IMR-90 (cell line): ENCODE data around the gene HDAC9. TPM values are rescaled to one million over a fixed set of nuclear protein-coding genes. Genes with fewer than 3 reads are reported as not detected.

Experiments used
- ATAC-seq: fragments of 200-7000 bp; cut with Tn5 transposase; 2 replicates; pipeline ENCODE4 v1.9.1; 2020; ENCODE audit warnings: low read depth, mild to moderate bottlenecking, moderate library complexity
- BruUV-seq: library from RNA; stranded (reverse); fragments of 400-500 nt; replicated peaks from 2 replicates; lab custom pipeline; 2021; lab: Mats Ljungman, UMichigan
- CTCF ChIA-PET: fragments of 300-600 bp; formaldehyde crosslinking; extraction: SDS; loops from one replicate; lab custom pipeline; 2021; ENCODE audit warnings: antibody characterized with exemption; lab: Yijun Ruan, JAX
- POLR2A ChIA-PET: fragments of 300-600 bp; sonication (Branson Sonifier 250); formaldehyde crosslinking; loops from one replicate; lab custom pipeline; 2022; ENCODE audit warnings: antibody characterized with exemption; ENCODE audit not compliant: unreplicated experiment; lab: Charles Lee
- DNase-seq: peaks from one replicate; pipeline ENCODE4 v3.0.0; 2013
- H2AFZ ChIP-seq: replicated peaks from 2 replicates; pipeline ENCODE3; 2013; ENCODE audit warnings: low read length, mild to moderate bottlenecking; ENCODE audit not compliant: poor library complexity
- H2AK5ac ChIP-seq: 2 replicates; pipeline ENCODE4 v1.6.1; 2013; ENCODE audit warnings: low read depth, low read length, inconsistent platforms
- H2AK9ac ChIP-seq: replicated peaks from 2 replicates; pipeline ENCODE3; 2013; ENCODE audit warnings: mild to moderate bottlenecking, low read depth, low read length, moderate library complexity; ENCODE audit not compliant: poor library complexity
- H2BK120ac ChIP-seq: 2 replicates; pipeline ENCODE4 v1.6.1; 2013; ENCODE audit warnings: low read depth, low read length, inconsistent platforms
- H2BK15ac ChIP-seq: 3 replicates; pipeline ENCODE4 v1.6.1; 2013; ENCODE audit warnings: low read depth, low read length, inconsistent platforms
- H2BK20ac ChIP-seq: 2 replicates; pipeline ENCODE4 v1.6.1; 2013; ENCODE audit warnings: low read depth, mild to moderate bottlenecking, inconsistent platforms, low read length, moderate library complexity
- H2BK5ac ChIP-seq: 2 replicates; pipeline ENCODE4 v1.6.1; 2013; ENCODE audit warnings: mild to moderate bottlenecking, low read depth, low read length, inconsistent platforms; ENCODE audit not compliant: poor library complexity, severe bottlenecking
- H3K14ac ChIP-seq: replicated peaks from 2 replicates; pipeline ENCODE4 v1.6.1; 2013; ENCODE audit warnings: low read depth, low read length, inconsistent platforms
- H3K18ac ChIP-seq: 2 replicates; pipeline ENCODE4 v1.6.1; 2013; ENCODE audit warnings: low read depth, low read length, control low read depth
- H3K23ac ChIP-seq: 2 replicates; pipeline ENCODE4 v1.6.1; 2013; ENCODE audit warnings: low read depth, low read length, inconsistent platforms
- H3K27ac ChIP-seq: 2 replicates; pipeline ENCODE4 v1.5.1; 2013; ENCODE audit warnings: mild to moderate bottlenecking, control low read depth, low read length; ENCODE audit not compliant: insufficient read depth
- H3K27me3 ChIP-seq: 2 replicates; pipeline ENCODE4 v1.6.1; 2013; ENCODE audit warnings: low read length; ENCODE audit not compliant: control insufficient read depth, insufficient read depth
- H3K36me3 ChIP-seq: 2 replicates; pipeline ENCODE4 v1.6.1; 2013; ENCODE audit warnings: low read length, mixed read lengths; ENCODE audit not compliant: control insufficient read depth, insufficient read depth
- H3K4ac ChIP-seq: 2 replicates; pipeline ENCODE4 v1.6.1; 2013; ENCODE audit warnings: low read depth, low read length, inconsistent platforms
- H3K4me1 ChIP-seq: 2 replicates; pipeline ENCODE4 v1.6.1; 2013; ENCODE audit warnings: low read length, mixed read lengths; ENCODE audit not compliant: control insufficient read depth, insufficient read depth
- H3K4me2 ChIP-seq: 2 replicates; pipeline ENCODE4 v1.6.1; 2013; ENCODE audit warnings: low read depth, mild to moderate bottlenecking, control low read depth, low read length, moderate library complexity
- H3K4me3 ChIP-seq: 2 replicates; pipeline ENCODE4 v1.5.1; 2013; ENCODE audit warnings: low read depth, mild to moderate bottlenecking, control low read depth, low read length, moderate library complexity; ENCODE audit not compliant: insufficient read depth
- H3K56ac ChIP-seq: 2 replicates; pipeline ENCODE4 v1.6.1; 2013; ENCODE audit warnings: low read length, inconsistent platforms; ENCODE audit not compliant: insufficient read depth; ENCODE audit errors: extremely low read depth
- H3K79me1 ChIP-seq, 2 experiments: 2 replicates each; pipeline ENCODE4 v1.6.1; 2013; ENCODE audit warnings: low read length in 2 of 2, inconsistent platforms in 1 of 2, low read depth in 1 of 2
- H3K9ac ChIP-seq: 2 replicates; pipeline ENCODE4 v1.6.1; 2013; ENCODE audit warnings: low read depth, low read length, control low read depth
- H3K9me1 ChIP-seq: 2 replicates; pipeline ENCODE4 v1.6.1; 2013; ENCODE audit warnings: low read length, inconsistent platforms; ENCODE audit not compliant: insufficient read depth
- H3K9me3 ChIP-seq: 2 replicates; pipeline ENCODE4 v1.6.1; 2013; ENCODE audit warnings: low read length; ENCODE audit not compliant: control insufficient read depth, insufficient read depth
- H4K20me1 ChIP-seq: 2 replicates; pipeline ENCODE4 v1.6.1; 2013; ENCODE audit warnings: low read length, inconsistent platforms; ENCODE audit not compliant: insufficient read depth
- H4K5ac ChIP-seq: 2 replicates; pipeline ENCODE4 v1.6.1; 2013; ENCODE audit warnings: mild to moderate bottlenecking, low read depth, low read length, control low read depth
- H4K8ac ChIP-seq, 2 experiments: 2 replicates each; pipeline ENCODE4 v1.6.1; 2013; ENCODE audit warnings: low read depth in 2 of 2, low read length in 2 of 2, control low read depth in 1 of 2, inconsistent platforms in 1 of 2
- H4K91ac ChIP-seq: 2 replicates; pipeline ENCODE4 v1.6.1; 2013; ENCODE audit warnings: low read depth, low read length, inconsistent platforms; ENCODE audit not compliant: insufficient read depth
- BHLHE40 ChIP-seq: fragments of 150-350 bp; IDR thresholded peaks from 2 replicates; pipeline ENCODE4 v1.6.1; 2016; ENCODE audit warnings: mild to moderate bottlenecking, low read depth, low read length
- CEBPB ChIP-seq: IDR thresholded peaks from 2 replicates; pipeline ENCODE4 v1.6.1; 2012; ENCODE audit warnings: low read depth, low read length, improper control_type of control experiment
- ELK1 ChIP-seq: fragments of 150-350 bp; IDR thresholded peaks from 2 replicates; pipeline ENCODE4 v1.6.1; 2016; ENCODE audit warnings: low read depth, mild to moderate bottlenecking, low read length, moderate library complexity, borderline replicate concordance
- FOS ChIP-seq: fragments of 150-350 bp; IDR thresholded peaks from 2 replicates; pipeline ENCODE4 v1.6.1; 2016; ENCODE audit warnings: low read depth, low read length
- MXI1 ChIP-seq: IDR thresholded peaks from 2 replicates; pipeline ENCODE4 v1.6.1; 2012; ENCODE audit warnings: low read depth, mild to moderate bottlenecking, low read length, moderate library complexity, borderline replicate concordance
- POLR2A ChIP-seq: IDR thresholded peaks from 2 replicates; pipeline ENCODE4 v1.6.1; 2012; ENCODE audit warnings: mild to moderate bottlenecking, low read depth, low read length
- RAD21 ChIP-seq: IDR thresholded peaks from 2 replicates; pipeline ENCODE4 v1.6.1; 2012; ENCODE audit warnings: low read length, improper control_type of control experiment
- WGBS, 2 experiments: methylation state at CpG; one replicate each; pipeline versions ENCODE4 v1.1.5 to v1.1.7; 2013; ENCODE audit warnings: missing lambda C conversion rate in 2 of 2; ENCODE audit not compliant: insufficient read length in 1 of 2; ENCODE audit errors: extremely low coverage in 2 of 2; 5-methylcytosine and 5-hydroxymethylcytosine counted together
- dilution Hi-C: fragments of 300-500 bp; cut with HindIII; formaldehyde crosslinking; loops from one replicate; pipeline ENCODE4 v1.14.3; 2018; ENCODE audit warnings: low sequenced_read_pairs; ENCODE audit not compliant: unreplicated experiment
- in situ Hi-C: fragments of 300-500 bp; cut with MboI; formaldehyde crosslinking; loops from 3 replicates; pipeline ENCODE4 v1.14.3; 2019; ENCODE audit warnings: low sequenced_read_pairs, inconsistent platforms, mixed read lengths
- intact Hi-C: fragments of 100-400 bp; cut with micrococcal nuclease; formaldehyde crosslinking; loops from 2 replicates; pipeline ENCODE4 v1.10.0; 2022
- polyA plus RNA-seq, 3 experiments: library from polyadenylated mRNA; depleted of rRNA; stranded (reverse); fragments of >200 nt; gene quantifications; 2 replicates each; pipeline ENCODE4 v1.2.3, GENCODE V29; 2012; ENCODE audit warnings: low replicate concordance in 1 of 3
- total RNA-seq: library from RNA; depleted of rRNA; stranded (reverse); fragments of >200 nt; gene quantifications from 2 replicates; pipeline ENCODE4 v1.2.3, GENCODE V29; 2012

The HDAC9 gene
- total and polyA plus RNA-seq, 2 of the 4 experiments (the other 2 are of a cell fraction), result 4.3 to 24.7 TPM

GRCh38 chr7:18508443-18509427, 13.2 kb downstream of the HDAC9 start:
- Histone ChIP-seq H3K4me3 (peak overlapping the region; percentile 68; the same call in 1 of the 2 replicates), H3K9me3 (no peaks in the 10 kb centered on the region), H3K18ac (peak overlapping the region; percentile 99), H3K4me2 (peak overlapping the region; percentile 99), H3K9me1 (no peaks in the 10 kb centered on the region), H2BK15ac (peak overlapping the region; percentile 98), H3K79me1 (peaks cover 3 to 8% of the 10 kb centered on the region in 2 experiments; a peak in 2 of 4 replicates), H3K9ac (peak overlapping the region; percentile 68), H3K27ac (peak overlapping the region; percentile 96), H3K4me1 (peaks cover 2% of the 10 kb centered on the region; the same call in 1 of the 2 replicates), H2BK120ac (peak overlapping the region; percentile 100), H4K20me1 (no peaks in the 10 kb centered on the region), H2AK9ac (peak overlapping the region; percentile 99), H3K4ac (peak overlapping the region; percentile 100), H4K8ac (peak overlapping the region; percentile 85 to 100), H3K23ac (peak overlapping the region; percentile 100), H4K91ac (peak overlapping the region; percentile 99), H3K14ac (peak overlapping the region; percentile 99), H3K56ac (peak overlapping the region; percentile 96), H2AFZ (peak overlapping the region; percentile 75), H2BK20ac (peak overlapping the region; percentile 99), H3K36me3 (no peaks in the 10 kb centered on the region), H4K5ac (peak overlapping the region; percentile 100), H2AK5ac (peak overlapping the region; percentile 99), H2BK5ac (peak overlapping the region; percentile 100), H3K27me3 (no peaks in the 10 kb centered on the region)
- intact Hi-C loops (no loop called here), in situ Hi-C loops (no loop called here), dilution Hi-C loops (no loop called here)
- no CpG with 5 or more reads among the region's 10 CpGs for WGBS, 2 experiments
- DNase-seq (peak; percentile 98), ATAC-seq (peak; percentile 95)
- ChIA-PET CTCF (interaction anchor here (0.7 kb wide), 1 partner anchor 9 kb away, joined by 3 read pairs; no protein-coding TSS in a partner anchor), POLR2A (no interaction called here)
- no TSS peak for BruUV-seq
- TF ChIP-seq BHLHE40 (peak; percentile 84), CEBPB (0 out of 2 replicates have a peak, but pooled peaks have one; percentile 26), MXI1 (0 out of 2 replicates have a peak, but pooled peaks have one; percentile 42), POLR2A (peak; percentile 90), ELK1 (no peak), RAD21 (no peak), FOS (peak; percentile 64)
